HEK293T (cell line): ENCODE measurements around the gene PTPN3.

Experiments
- BHLHE40 ChIP-seq: fragments of 450-650 bp; IDR thresholded peaks from 2 replicates; pipeline ENCODE4 v1.6.1; 2016; ENCODE audit warnings: mild to moderate bottlenecking, moderate library complexity, borderline replicate concordance
- ELF4 ChIP-seq: fragments of 450-650 bp; IDR thresholded peaks from 2 replicates; pipeline ENCODE4 v1.6.1; 2017; ENCODE audit warnings: antibody characterized with exemption
- FOXA1 ChIP-seq: fragments of 450-650 bp; IDR thresholded peaks from 2 replicates; pipeline ENCODE4 v1.6.1; 2016; ENCODE audit warnings: mild to moderate bottlenecking
- FOXK2 ChIP-seq: fragments of 450-650 bp; IDR thresholded peaks from 2 replicates; pipeline ENCODE4 v1.6.1; 2016; ENCODE audit warnings: mild to moderate bottlenecking
- FOXM1 ChIP-seq: fragments of 450-650 bp; IDR thresholded peaks from 2 replicates; pipeline ENCODE4 v1.6.1; 2017; ENCODE audit warnings: mild to moderate bottlenecking, borderline replicate concordance
- HDGF ChIP-seq: fragments of 450-650 bp; IDR thresholded peaks from 2 replicates; pipeline ENCODE4 v1.6.1; 2017; ENCODE audit warnings: antibody characterized with exemption, borderline replicate concordance
- L3MBTL2 ChIP-seq: fragments of 450-650 bp; conservative IDR thresholded peaks from 2 replicates; pipeline ENCODE4 v1.6.1; 2016; ENCODE audit warnings: mild to moderate bottlenecking
- LEF1 ChIP-seq: fragments of 450-650 bp; IDR thresholded peaks from 2 replicates; pipeline ENCODE4 v1.6.1; 2017; ENCODE audit warnings: mild to moderate bottlenecking, borderline replicate concordance
- NFRKB ChIP-seq: fragments of 450-650 bp; IDR thresholded peaks from 2 replicates; pipeline ENCODE4 v1.6.1; 2016; ENCODE audit warnings: mild to moderate bottlenecking, moderate library complexity
- SP1 ChIP-seq: fragments of 450-650 bp; IDR thresholded peaks from 2 replicates; pipeline ENCODE4 v1.6.1; 2017
- SUZ12 ChIP-seq: fragments of 450-650 bp; IDR thresholded peaks from 2 replicates; pipeline ENCODE4 v1.6.1; 2016; ENCODE audit warnings: mild to moderate bottlenecking
- ZNF384 ChIP-seq: fragments of 450-650 bp; IDR thresholded peaks from 2 replicates; pipeline ENCODE4 v1.6.1; 2016

GRCh38 chr9:109355564-109356297 is 142.4 kb downstream of the PTPN3 start:
- TF ChIP-seq SP1 (no peak), FOXM1 (no peak), HDGF (no peak), ZNF384 (no peak), FOXK2 (no peak), LEF1 (no peak), ELF4 (no peak), BHLHE40 (no peak), SUZ12 (no peak), NFRKB (no peak), FOXA1 (no peak), L3MBTL2 (no peak)
